HepG2 (cell line): ENCODE results near the gene PKLR. TPM values are rescaled to one million over a fixed set of nuclear protein-coding genes. Genes with fewer than 3 reads are reported as not detected.

ENCODE experiments used
- ATAC-seq: fragments of 200-7000 bp; cut with Tn5 transposase; 3 replicates; pipeline ENCODE4 v1.9.1; 2020; ENCODE audit warnings: mild to moderate bottlenecking, moderate library complexity
- BruUV-seq: library from RNA; stranded (reverse); fragments of 400-500 nt; replicated peaks from 2 replicates; lab custom pipeline; 2021; lab: Mats Ljungman, UMichigan
- CTCF ChIA-PET: fragments of 300-600 bp; formaldehyde crosslinking; extraction: SDS; loops from one replicate; lab custom pipeline; 2021; ENCODE audit warnings: low total read pairs, inconsistent platforms, low intra/inter-chr PET ratio; lab: Yijun Ruan, JAX
- POLR2A ChIA-PET: fragments of 350-600 bp; sonication (Branson Sonifier 250); formaldehyde crosslinking; loops from one replicate; lab custom pipeline; 2020; ENCODE audit warnings: antibody characterized with exemption, inconsistent platforms; lab: Yijun Ruan, JAX
- DNase-seq: peaks from one replicate; pipeline ENCODE4 v3.0.0-alpha.2; 2015; ENCODE audit warnings: low spot score
- FAIRE-seq: peaks from 3 replicates; lab custom pipeline; 2011; peaks lifted over from hg19 to GRCh38; lab: Jason Lieb, UNC
- H2AFZ ChIP-seq: one replicate; pipeline ENCODE4 v1.6.1; 2011; ENCODE audit warnings: low read length, inconsistent platforms
- H3K27ac ChIP-seq: fragments of 300-600 bp; 3 replicates; pipeline ENCODE4 v1.8.0; 2011; ENCODE audit warnings: mixed run types, mild to moderate bottlenecking, mixed read lengths, low read length, inconsistent platforms; ENCODE audit not compliant: insufficient read depth; ENCODE audit errors: extremely low read length
- H3K27me3 ChIP-seq, 2 experiments: fragments of 200-600 bp in 1 of 2; 2 replicates in 1 of 2; 3 replicates in 1 of 2; pipeline versions ENCODE4 v1.6.0 to v1.8.0; 2011; ENCODE audit warnings: low read length in 2 of 2, mild to moderate bottlenecking in 2 of 2, moderate library complexity in 2 of 2, inconsistent platforms in 1 of 2; ENCODE audit not compliant: insufficient read depth in 2 of 2, control insufficient read depth in 1 of 2
- H3K36me3 ChIP-seq, 2 experiments: fragments of 200-600 bp in 1 of 2; replicated peaks in 1 of 2; 2 replicates in 1 of 2; 3 replicates in 1 of 2; pipeline versions ENCODE4 v1.5.1 to v1.8.0; 2011; ENCODE audit warnings: low read length in 2 of 2, inconsistent platforms in 1 of 2; ENCODE audit not compliant: insufficient read depth in 2 of 2, control insufficient read depth in 1 of 2
- H3K4me1 ChIP-seq: 2 replicates; pipeline ENCODE4 v1.5.1; 2012; ENCODE audit warnings: low read length, inconsistent platforms; ENCODE audit not compliant: insufficient read depth
- H3K4me2 ChIP-seq: 2 replicates; pipeline ENCODE4 v1.6.0; 2011; ENCODE audit warnings: low read depth, low read length, inconsistent platforms
- H3K4me3 ChIP-seq, 3 experiments: fragments of 200-600 bp in 1 of 3; sonication (generic), shearing (Covaris generic) in 1 of 3; replicated peaks in 1 of 3; 2 replicates each; pipeline ENCODE4 v1.5.1; 2011 to 2016; ENCODE audit warnings: low read length in 3 of 3, inconsistent platforms in 2 of 3, low read depth in 2 of 3, mild to moderate bottlenecking in 2 of 3, control low read depth in 1 of 3, mixed read lengths in 1 of 3; ENCODE audit not compliant: insufficient read depth in 1 of 3
- H3K79me2 ChIP-seq: one replicate; pipeline ENCODE4 v1.6.1; 2011; ENCODE audit warnings: low read length, inconsistent platforms; ENCODE audit not compliant: insufficient read depth
- H3K9ac ChIP-seq: 2 replicates; pipeline ENCODE4 v1.6.0; 2011; ENCODE audit warnings: mild to moderate bottlenecking, low read depth, low read length, inconsistent platforms; ENCODE audit not compliant: insufficient read depth
- H3K9me3 ChIP-seq: 2 replicates; pipeline ENCODE4 v1.5.1; 2012; ENCODE audit warnings: mild to moderate bottlenecking, low read length
- H4K20me1 ChIP-seq: 2 replicates; pipeline ENCODE4 v1.6.0; 2011; ENCODE audit warnings: inconsistent platforms, mild to moderate bottlenecking, low read length, moderate library complexity; ENCODE audit not compliant: insufficient read depth
- MEF2D ChIP-seq: sonication (generic); formaldehyde crosslinking; IDR thresholded peaks from 2 replicates; pipeline ENCODE4 v1.5.1; 2020; ENCODE audit warnings: mild to moderate bottlenecking, missing genetic modification reagents
- PHF5A ChIP-seq: IDR thresholded peaks from one replicate; pipeline ENCODE4 v1.6.1; 2018; ENCODE audit warnings: low read depth, missing genetic modification reagents; ENCODE audit not compliant: unreplicated experiment
- ZNF431 ChIP-seq: sonication (generic); formaldehyde crosslinking; IDR thresholded peaks from 2 replicates; pipeline ENCODE4 v1.9.0; 2022; ENCODE audit warnings: missing genetic modification reagents, low read depth, mild to moderate bottlenecking, borderline replicate concordance
- ZNF558 ChIP-seq: sonication (generic); formaldehyde crosslinking; IDR thresholded peaks from 2 replicates; pipeline ENCODE4 v1.9.0; 2022; ENCODE audit warnings: mild to moderate bottlenecking, missing genetic modification reagents, borderline replicate concordance
- ZSCAN30 ChIP-seq: sonication (generic); formaldehyde crosslinking; IDR thresholded peaks from 2 replicates; pipeline ENCODE4 v1.5.0; 2020; ENCODE audit warnings: mild to moderate bottlenecking, missing genetic modification reagents
- WGBS: methylation state at CpG from one replicate; pipeline ENCODE4 v1.1.6; 2017; ENCODE audit warnings: low lambda C conversion rate; 5-methylcytosine and 5-hydroxymethylcytosine counted together
- in situ Hi-C: cut with HindIII; loops from 2 replicates; pipeline ENCODE4 v1.10.0; 2017; ENCODE audit warnings: low pct_unique_long_range_greater_than_20kb; ENCODE audit not compliant: extremely low pct_ligation_motif_present
- intact Hi-C: fragments of 100-400 bp; cut with micrococcal nuclease; formaldehyde crosslinking; loops from one replicate; pipeline ENCODE4 v1.10.0; 2022; ENCODE audit not compliant: unreplicated experiment
- polyA plus RNA-seq, 8 experiments: library from polyadenylated mRNA; depleted of rRNA in 3 of 8; stranded (reverse) in 7 of 8; unstranded in 1 of 8; fragments of >200 nt; fragmentation: Illumina TruSeq in 4 of 8; extraction: Trizol in 4 of 8; gene quantifications; 2 replicates each; pipeline versions ENCODE4 v1.2.1 to v1.2.3, GENCODE V29; 2011 to 2016; ENCODE audit warnings: low read depth in 4 of 8, missing spikeins in 1 of 8, mixed read lengths in 1 of 8; ENCODE audit not compliant: insufficient read depth in 1 of 8
- total RNA-seq, 5 experiments: library from RNA; depleted of rRNA; stranded (reverse); fragments of >200 nt; fragmentation: Illumina TruSeq; extraction: Trizol; gene quantifications; 2 replicates each; pipeline ENCODE4 v1.2.3, GENCODE V29; 2016; ENCODE audit warnings: low read depth in 1 of 5

The PKLR gene
- total and polyA plus RNA-seq, 2 of the 13 experiments (the other 11 are each of a cell fraction or from before 2014, with no cell fraction given) = 10.3 to 29.3 TPM

DNA sequence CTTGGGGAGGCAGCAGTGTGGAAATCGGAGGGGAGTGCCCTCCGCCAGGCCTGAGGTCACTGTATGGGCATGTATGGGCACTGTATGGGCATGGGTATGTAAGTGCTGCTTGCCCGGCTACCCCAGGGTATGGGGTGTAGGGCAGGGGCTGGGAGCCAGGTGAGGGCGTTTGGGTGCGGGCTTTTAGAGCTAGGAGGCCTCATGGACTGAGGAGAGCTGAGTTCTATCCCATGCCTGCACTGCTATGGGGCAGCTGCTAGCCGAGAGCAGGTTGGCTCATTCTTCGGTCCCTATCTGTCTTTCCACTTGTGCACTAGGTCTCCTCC, 5.3 kb downstream of the PKLR start:
- Histone ChIP-seq H3K4me3 (no peak overlapping the region), H4K20me1 (no peaks in the 10 kb centered on the region), H3K36me3 (peaks cover 0 to 12% of the 10 kb centered on the region in 2 experiments; a peak in 3 of 5 replicates), H3K9me3 (no peaks in the 10 kb centered on the region), H3K79me2 (peaks cover 3% of the 10 kb centered on the region), H2AFZ (no peak overlapping the region), H3K4me2 (no peak overlapping the region), H3K4me1 (peaks cover 35% of the 10 kb centered on the region), H3K27me3 (no peaks in the 10 kb centered on the region), H3K27ac (no peak overlapping the region)
- BruUV-seq = no TSS peak
- DNase-seq (no peak), FAIRE-seq (no peak)
- in situ Hi-C loops = no loop called here
- 98% methylated on average over 7 of the region's 7 CpGs for WGBS
- POLR2A ChIA-PET = no interaction called here
- no peak for TF ChIP-seq MEF2D (CRISPR knock-in tag)
- no peak for TF ChIP-seq ZNF558
- TF ChIP-seq PHF5A (CRISPR knock-in tag) = no peak
- no peak for TF ChIP-seq ZSCAN30
- TF ChIP-seq, all 625 proteins: peak for 0
- intact Hi-C loops = no loop called here
- no peak for ATAC-seq
- CTCF ChIA-PET = no interaction called here
- H3K9ac ChIP-seq = no peak overlapping the region

GRCh38 chr1:155295183-155295941, 5.9 kb downstream of the PKLR start:
- intact Hi-C loops = no loop called here
- BruUV-seq = no TSS peak
- TF ChIP-seq ZNF431 (CRISPR knock-in tag) = no peak
- in situ Hi-C loops = no loop called here
- Histone ChIP-seq H3K4me3 (no peak overlapping the region), H3K4me1 (peaks cover 30% of the 10 kb centered on the region), H3K79me2 (peaks cover 3% of the 10 kb centered on the region), H3K4me2 (no peak overlapping the region), H3K27ac (no peak overlapping the region), H2AFZ (no peak overlapping the region), H4K20me1 (no peaks in the 10 kb centered on the region), H3K9me3 (no peaks in the 10 kb centered on the region), H3K9ac (no peak overlapping the region), H3K36me3 (peaks cover 0 to 12% of the 10 kb centered on the region in 2 experiments; a peak in 3 of 5 replicates), H3K27me3 (no peaks in the 10 kb centered on the region)
- 98% methylated on average over 41 of the region's 47 CpGs for WGBS
- ChIA-PET CTCF (no interaction called here), POLR2A (no interaction called here)
- ATAC-seq = no peak; the same call in 2 of the 3 replicates
- DNase-seq = no peak
- FAIRE-seq = no peak
